Osteoblast (primary cell): ENCODE results near the gene GATA5. TPM values are rescaled to one million over a fixed set of nuclear protein-coding genes. Genes with fewer than 3 reads are reported as not detected.

Experiments
- DNase-seq: peaks from one replicate; pipeline ENCODE4 v3.0.0; 2011; ENCODE audit warnings: low spot score, mixed read lengths; ENCODE audit not compliant: insufficient read length; ENCODE audit errors: missing footprints
- H2AFZ ChIP-seq: 2 replicates; pipeline ENCODE4 v1.6.0; 2011; ENCODE audit warnings: mild to moderate bottlenecking, low read length
- H3K27ac ChIP-seq: 2 replicates; pipeline ENCODE4 v1.5.1; 2011; ENCODE audit warnings: mild to moderate bottlenecking, low read depth, low read length, moderate library complexity
- H3K27me3 ChIP-seq: 2 replicates; pipeline ENCODE4 v1.6.0; 2012; ENCODE audit warnings: mild to moderate bottlenecking, control low read depth, inconsistent platforms, low read length, moderate library complexity; ENCODE audit not compliant: insufficient read depth
- H3K36me3 ChIP-seq: 2 replicates; pipeline ENCODE4 v1.5.1; 2011; ENCODE audit warnings: mild to moderate bottlenecking, low read length, control low read depth, moderate library complexity; ENCODE audit not compliant: insufficient read depth
- H3K4me1 ChIP-seq: 2 replicates; pipeline ENCODE4 v1.5.1; 2011; ENCODE audit warnings: mild to moderate bottlenecking, low read length, control low read depth, moderate library complexity; ENCODE audit not compliant: insufficient read depth
- H3K4me2 ChIP-seq: 2 replicates; pipeline ENCODE4 v1.6.0; 2011; ENCODE audit warnings: mild to moderate bottlenecking, low read length; ENCODE audit not compliant: insufficient read depth
- H3K4me3 ChIP-seq: fragments of 200-600 bp; sonication (generic); 3 replicates; pipeline ENCODE4 v1.5.1; 2012; ENCODE audit warnings: mild to moderate bottlenecking, low read length, inconsistent platforms; ENCODE audit not compliant: insufficient read depth
- H3K79me2 ChIP-seq: 2 replicates; pipeline ENCODE4 v1.6.0; 2012; ENCODE audit warnings: mild to moderate bottlenecking, low read length, control low read depth, inconsistent platforms; ENCODE audit not compliant: insufficient read depth
- H3K9me3 ChIP-seq: 2 replicates; pipeline ENCODE4 v1.5.1; 2011; ENCODE audit warnings: low read depth, low read length, control low read depth
- H4K20me1 ChIP-seq: 2 replicates; pipeline ENCODE4 v1.6.0; 2012; ENCODE audit warnings: mild to moderate bottlenecking, low read length, control low read depth; ENCODE audit not compliant: insufficient read depth
- total RNA-seq: library from RNA; depleted of rRNA; stranded (reverse); fragments of >200 nt; gene quantifications from 2 replicates; pipeline ENCODE4 v1.2.3, GENCODE V29; 2012
- TF ChIP-seq, protein P1 (sequence below): IDR thresholded peaks from 2 replicates; pipeline ENCODE4 v1.5.1; 2011; ENCODE audit warnings: mild to moderate bottlenecking, low read depth, low read length, moderate library complexity; ENCODE audit errors: extremely low read depth

GATA5 gene
- total RNA-seq, 1 donor = not detected

DNA sequence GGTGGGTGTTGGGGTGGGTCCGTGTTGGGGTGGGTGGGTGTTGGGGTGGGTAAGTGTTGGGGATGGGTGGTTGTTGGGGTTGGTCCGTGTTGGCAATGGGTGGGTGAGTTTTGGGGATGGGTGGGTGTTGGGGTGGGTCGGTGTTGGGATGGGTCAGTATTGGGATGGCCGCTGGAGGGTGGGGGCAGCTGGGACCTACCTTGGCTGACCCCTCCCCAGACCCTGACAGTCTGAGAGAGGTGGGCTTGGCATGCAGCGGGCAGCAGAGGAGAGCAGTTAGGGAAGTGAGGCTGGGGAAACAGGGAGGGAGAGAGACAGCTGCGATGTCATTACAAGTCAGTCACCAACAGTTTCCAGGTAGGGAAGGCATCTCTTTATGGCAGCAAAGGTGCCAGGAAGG, 23.1 kb upstream of the GATA5 start:
- no peaks in the 10 kb centered on the region for H3K9me3 ChIP-seq
- H3K27ac ChIP-seq = no peak overlapping the region
- no peak overlapping the region for H3K4me2 ChIP-seq
- TF ChIP-seq, protein P1, sequence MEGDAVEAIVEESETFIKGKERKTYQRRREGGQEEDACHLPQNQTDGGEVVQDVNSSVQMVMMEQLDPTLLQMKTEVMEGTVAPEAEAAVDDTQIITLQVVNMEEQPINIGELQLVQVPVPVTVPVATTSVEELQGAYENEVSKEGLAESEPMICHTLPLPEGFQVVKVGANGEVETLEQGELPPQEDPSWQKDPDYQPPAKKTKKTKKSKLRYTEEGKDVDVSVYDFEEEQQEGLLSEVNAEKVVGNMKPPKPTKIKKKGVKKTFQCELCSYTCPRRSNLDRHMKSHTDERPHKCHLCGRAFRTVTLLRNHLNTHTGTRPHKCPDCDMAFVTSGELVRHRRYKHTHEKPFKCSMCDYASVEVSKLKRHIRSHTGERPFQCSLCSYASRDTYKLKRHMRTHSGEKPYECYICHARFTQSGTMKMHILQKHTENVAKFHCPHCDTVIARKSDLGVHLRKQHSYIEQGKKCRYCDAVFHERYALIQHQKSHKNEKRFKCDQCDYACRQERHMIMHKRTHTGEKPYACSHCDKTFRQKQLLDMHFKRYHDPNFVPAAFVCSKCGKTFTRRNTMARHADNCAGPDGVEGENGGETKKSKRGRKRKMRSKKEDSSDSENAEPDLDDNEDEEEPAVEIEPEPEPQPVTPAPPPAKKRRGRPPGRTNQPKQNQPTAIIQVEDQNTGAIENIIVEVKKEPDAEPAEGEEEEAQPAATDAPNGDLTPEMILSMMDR = no peak
- no peaks in the 10 kb centered on the region for H3K4me1 ChIP-seq
- no peaks in the 10 kb centered on the region for H4K20me1 ChIP-seq
- no peaks in the 10 kb centered on the region for H3K36me3 ChIP-seq
- no peaks in the 10 kb centered on the region for H3K79me2 ChIP-seq
- no peak overlapping the region for H3K4me3 ChIP-seq
- no peak for DNase-seq
- no peak overlapping the region for H2AFZ ChIP-seq
- peaks cover 3% of the 10 kb centered on the region for H3K27me3 ChIP-seq

- Histone ChIP-seq H3K4me3 (no peak overlapping the region), H2AFZ (no peak overlapping the region), H3K27me3 (peaks cover 3% of the 10 kb centered on the region), H3K4me1 (no peaks in the 10 kb centered on the region), H3K79me2 (no peaks in the 10 kb centered on the region), H3K27ac (no peak overlapping the region), H3K4me2 (no peak overlapping the region), H3K9me3 (no peaks in the 10 kb centered on the region), H3K36me3 (no peaks in the 10 kb centered on the region), H4K20me1 (no peaks in the 10 kb centered on the region)
- TF ChIP-seq, protein P1 = peak; percentile 32
- DNase-seq = no peak
These were observed 20.9 kb upstream of the GATA5 start for GRCh38 chr20:62496568-62497218.

DNA sequence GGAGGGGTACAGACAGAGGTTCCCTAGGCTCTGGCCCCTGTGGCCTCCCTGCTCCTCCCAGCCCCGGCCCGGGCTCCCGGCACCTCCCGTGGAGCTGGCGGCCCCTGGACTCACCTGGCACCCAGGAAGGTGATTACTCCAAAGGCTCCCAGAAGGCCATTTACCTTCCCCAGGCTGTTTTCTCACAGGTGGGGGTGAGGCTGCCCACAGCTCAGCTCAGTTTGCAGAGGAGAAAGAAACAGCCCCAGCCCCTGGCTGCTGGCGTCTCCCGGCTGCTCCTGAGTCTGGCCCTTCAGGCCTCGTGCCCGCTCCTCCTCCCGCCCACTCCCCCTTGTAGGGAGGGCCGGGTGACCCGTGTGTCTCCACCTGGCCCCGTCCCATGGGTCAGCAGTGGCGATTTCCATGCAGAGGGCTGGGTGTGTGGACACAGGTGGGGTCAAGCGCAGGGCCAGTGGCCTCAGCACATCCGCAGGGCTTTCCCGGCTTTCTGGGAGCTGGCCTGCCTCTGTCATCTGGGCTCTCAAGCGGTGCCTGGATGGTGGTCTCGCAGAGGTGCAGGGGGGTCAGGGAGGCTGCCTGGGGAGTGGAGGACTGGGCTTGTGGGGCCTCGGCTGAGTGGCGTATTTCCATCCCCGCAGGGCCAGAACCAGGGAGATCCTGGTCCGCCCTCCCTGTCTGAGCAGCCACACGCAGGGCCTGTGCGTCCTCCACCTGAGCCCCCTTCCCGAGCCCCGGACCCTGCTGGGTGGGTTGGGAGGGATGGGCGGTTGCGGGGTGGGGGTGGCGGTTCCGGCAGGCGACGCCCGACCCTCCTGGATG, 20.2 kb upstream of the GATA5 start:
- Histone ChIP-seq H3K36me3 (no peaks in the 10 kb centered on the region), H2AFZ (no peak overlapping the region), H3K4me1 (no peaks in the 10 kb centered on the region), H4K20me1 (no peaks in the 10 kb centered on the region), H3K27me3 (peaks cover 3% of the 10 kb centered on the region), H3K27ac (no peak overlapping the region), H3K4me3 (no peak overlapping the region), H3K79me2 (no peaks in the 10 kb centered on the region), H3K9me3 (no peaks in the 10 kb centered on the region), H3K4me2 (no peak overlapping the region)
- no peak for DNase-seq
- TF ChIP-seq, protein P1 = no peak
